ENCODE data around the gene MGAM2.
A peak's percentile ranks its signal among the peaks of the same experiment; 100 is the strongest.

MGAM2 gene

GRCh38 chr7:142249918-142250317 lies 138.4 kb downstream of the MGAM2 start:
- DNase-seq (ENCODE audit: low read depth), result no peak
- H3K4me3 ChIP-seq (ENCODE audit: low read depth, low read length), result no peak overlapping the region
- TF ChIP-seq CTCF (conservative IDR thresholded peaks at IDR 0.05; ENCODE audit: low read depth, low read length), result no peak

- DNase-seq (ENCODE audit: low read depth), result peak; percentile 2
- TF ChIP-seq CTCF (conservative IDR thresholded peaks at IDR 0.05; ENCODE audit: low read depth, low read length), result no peak
- H3K4me3 ChIP-seq (ENCODE audit: low read depth, low read length), result no peak overlapping the region
Measured at GRCh38 chr7:142250705-142251104, 139.2 kb downstream of the MGAM2 start.

- TF ChIP-seq CTCF (conservative IDR thresholded peaks at IDR 0.05; ENCODE audit: low read depth, low read length), result no peak
- DNase-seq (ENCODE audit: low read depth), result no peak
- H3K4me3 ChIP-seq (ENCODE audit: low read depth, low read length), result no peak within 1 kb of the TSS
Measured at GRCh38 chr7:142257958-142258357, 146.4 kb downstream of the MGAM2 start, which contains the start of gene PRSS58. Gene PRSS58 (minus strand): TSS chr7:142258058. CDS start chr7:142257707, 351 bp downstream.

- TF ChIP-seq CTCF (conservative IDR thresholded peaks at IDR 0.05; ENCODE audit: low read depth, low read length), result no peak
- DNase-seq (ENCODE audit: low read depth), result peak; percentile 20
- no peak overlapping the region for H3K4me3 ChIP-seq (ENCODE audit: low read depth, low read length)
Measured at GRCh38 chr7:142263598-142264380, 152.3 kb downstream of the MGAM2 start.
